GM19025 (cell line): ENCODE results near the gene PTBP2.

Source experiments
- ATAC-seq: cut with Tn5 transposase; IDR thresholded peaks from one replicate; pipeline ENCODE4 v1.9.1; 2021; ENCODE audit warnings: mild to moderate bottlenecking, low read depth, moderate library complexity; ENCODE audit not compliant: unreplicated experiment

PTBP2 gene

DNA sequence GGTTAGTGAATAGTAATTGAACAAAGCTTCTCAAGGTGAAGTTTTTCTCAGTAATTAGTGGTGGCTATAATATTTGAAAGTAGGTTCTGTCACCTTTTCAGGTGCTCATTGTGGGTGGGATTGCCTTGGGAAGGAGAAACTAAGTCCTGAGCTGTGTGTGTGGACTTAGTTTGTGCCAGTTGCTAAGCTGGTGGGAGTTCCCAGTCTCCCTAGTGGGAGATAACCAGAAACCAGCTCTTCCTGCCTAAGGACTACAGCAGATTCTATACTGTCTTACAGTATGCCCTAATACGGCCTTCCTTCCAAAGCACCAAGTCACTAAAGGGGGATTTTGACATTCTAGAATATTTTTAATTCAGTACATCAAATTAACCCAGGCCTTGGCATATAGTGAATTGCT, 94.3 kb downstream of the PTBP2 start:
- no peak for ATAC-seq

DNA sequence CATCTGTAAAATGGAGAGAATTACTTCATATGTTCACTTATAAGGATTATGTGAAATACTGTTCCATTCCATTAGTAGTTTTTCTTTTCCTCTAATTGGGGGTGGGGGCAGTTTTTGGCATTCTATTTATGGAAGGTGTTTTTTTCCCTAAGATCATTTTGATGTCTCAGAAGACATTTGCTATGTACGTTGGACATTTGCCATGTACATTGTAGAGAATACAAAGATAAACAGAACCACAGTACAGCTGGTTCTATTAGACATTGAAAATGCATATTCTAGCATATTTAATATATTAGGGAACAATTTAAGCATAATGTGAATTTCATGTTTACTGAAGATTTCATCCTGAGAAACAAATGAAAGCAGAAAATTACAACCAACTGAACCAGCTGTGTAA, 98.5 kb downstream of the PTBP2 start:
- no peak for ATAC-seq

GRCh38 chr1:96820671-96821070, 99.1 kb downstream of the PTBP2 start:
- ATAC-seq, result no peak

- ATAC-seq, result no peak
Observed at GRCh38 chr1:96825231-96825630, 103.6 kb downstream of the PTBP2 start.

DNA sequence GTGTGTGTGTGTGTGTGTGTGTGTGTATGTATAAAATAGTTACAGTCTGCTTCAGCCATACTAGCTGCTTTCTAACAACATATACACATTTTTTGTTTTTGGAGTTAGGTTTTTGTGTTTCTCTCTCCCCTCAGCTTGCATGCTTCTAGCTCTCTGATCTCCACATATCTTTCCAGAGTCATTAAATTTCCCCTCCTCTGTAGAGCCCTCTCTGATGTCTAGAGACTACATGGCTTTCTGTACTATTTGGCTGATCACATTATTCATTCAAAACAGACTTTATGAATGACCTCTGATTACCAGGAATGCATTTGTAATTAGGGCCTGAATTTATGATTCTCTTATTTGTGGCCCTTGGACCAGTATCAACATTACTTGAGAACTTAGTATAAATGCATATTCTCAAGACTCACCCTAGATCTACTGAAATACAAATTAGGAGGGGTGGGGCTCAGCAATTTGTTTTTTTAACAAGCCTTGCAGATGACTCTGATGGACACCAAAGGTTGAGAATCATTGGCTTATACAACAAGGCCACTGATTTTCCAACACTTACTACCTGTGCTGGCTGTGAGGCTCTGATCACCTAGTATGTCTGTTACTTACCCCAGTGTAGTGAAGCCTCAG, 104.5 kb downstream of the PTBP2 start:
- no peak for ATAC-seq

GRCh38 chr1:96833376-96833775, 111.8 kb downstream of the PTBP2 start:
- no peak for ATAC-seq

DNA sequence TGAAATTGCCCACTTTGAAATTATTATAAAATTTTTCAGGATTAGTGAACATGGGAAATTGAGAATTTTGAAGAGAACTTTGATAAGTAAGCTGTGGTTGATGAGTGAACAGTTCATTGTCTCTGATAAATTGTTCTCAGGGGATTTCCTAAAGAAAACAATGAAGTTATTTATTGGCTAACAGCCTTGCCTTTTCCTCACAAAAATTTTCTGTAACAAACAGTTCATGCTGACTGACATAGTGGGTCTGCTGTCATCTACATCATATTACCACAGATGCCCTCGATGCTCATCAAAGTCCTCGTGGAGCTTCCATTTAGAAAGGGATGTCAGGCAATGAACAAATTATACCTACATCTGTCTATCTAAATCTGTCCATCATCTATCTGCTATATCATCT, 113.4 kb downstream of the PTBP2 start:
- ATAC-seq, result no peak

GRCh38 chr1:96837057-96837780, 115.6 kb downstream of the PTBP2 start:
- ATAC-seq, result no peak

DNA sequence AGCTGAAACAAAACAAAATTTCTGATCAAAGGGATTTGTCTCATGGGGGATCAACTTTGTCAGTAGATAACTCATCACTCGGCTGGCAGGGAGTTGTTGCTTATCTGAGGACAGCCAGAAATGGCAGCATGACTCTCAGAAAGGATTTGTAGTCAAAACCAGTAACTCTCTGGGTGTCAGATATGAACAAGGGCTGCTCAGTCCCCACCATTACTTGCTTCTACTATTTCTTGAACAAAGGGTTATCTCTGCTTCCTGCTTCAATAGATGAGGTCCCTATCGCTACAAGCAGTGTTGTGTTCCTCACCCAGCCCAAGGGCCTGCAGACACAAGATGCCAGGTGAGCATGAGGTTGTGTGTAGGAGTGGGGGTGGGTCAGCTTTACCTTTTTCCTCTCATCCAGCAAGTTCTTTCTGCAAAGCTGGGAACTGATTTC, 116.2 kb downstream of the PTBP2 start:
- ATAC-seq, result no peak

DNA sequence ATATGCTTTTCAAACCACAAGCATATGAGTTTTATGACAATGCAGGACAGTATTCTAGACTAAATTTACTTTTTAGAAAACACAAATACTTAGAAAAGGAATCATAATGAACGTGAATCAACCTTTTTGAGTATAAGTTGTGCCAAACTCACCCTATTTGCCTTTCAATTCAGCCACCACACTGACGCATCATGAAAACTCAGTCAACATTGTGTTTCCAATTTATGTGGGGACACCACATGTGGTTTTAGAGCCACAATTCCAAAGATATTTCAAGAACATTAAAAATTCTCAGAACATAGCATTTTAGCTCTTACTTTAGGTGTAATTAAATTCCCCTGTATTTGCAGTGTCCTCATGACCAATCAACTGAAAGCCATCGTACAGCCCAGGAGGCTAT, 118.8 kb downstream of the PTBP2 start:
- no peak for ATAC-seq

GRCh38 chr1:96842215-96842614, 120.6 kb downstream of the PTBP2 start:
- ATAC-seq, result no peak

GRCh38 chr1:96843196-96843595, 121.6 kb downstream of the PTBP2 start:
- ATAC-seq, result no peak

GRCh38 chr1:96843601-96844000, 122.0 kb downstream of the PTBP2 start:
- ATAC-seq, result no peak

DNA sequence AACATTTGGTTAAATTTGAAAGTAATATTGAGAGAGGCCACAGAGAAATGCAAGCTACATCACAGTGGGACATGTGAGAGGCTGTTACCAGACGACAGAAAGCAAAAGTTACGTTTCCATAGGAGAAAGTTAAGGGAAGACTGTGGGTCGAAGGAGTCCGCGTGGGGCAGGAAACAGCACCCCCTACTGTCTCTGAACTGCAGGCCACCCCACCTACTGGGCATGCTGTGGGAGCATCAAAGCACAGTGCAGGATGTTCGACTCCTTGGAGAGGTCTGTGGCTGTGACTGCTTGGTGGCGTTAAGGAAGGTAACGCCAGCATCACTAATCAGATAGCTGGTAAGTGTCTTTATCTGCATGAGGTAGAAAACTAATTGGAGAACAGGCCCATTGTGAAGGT, 123.9 kb downstream of the PTBP2 start:
- ATAC-seq, result no peak

GRCh38 chr1:96861836-96862235, 140.3 kb downstream of the PTBP2 start:
- no peak for ATAC-seq

DNA sequence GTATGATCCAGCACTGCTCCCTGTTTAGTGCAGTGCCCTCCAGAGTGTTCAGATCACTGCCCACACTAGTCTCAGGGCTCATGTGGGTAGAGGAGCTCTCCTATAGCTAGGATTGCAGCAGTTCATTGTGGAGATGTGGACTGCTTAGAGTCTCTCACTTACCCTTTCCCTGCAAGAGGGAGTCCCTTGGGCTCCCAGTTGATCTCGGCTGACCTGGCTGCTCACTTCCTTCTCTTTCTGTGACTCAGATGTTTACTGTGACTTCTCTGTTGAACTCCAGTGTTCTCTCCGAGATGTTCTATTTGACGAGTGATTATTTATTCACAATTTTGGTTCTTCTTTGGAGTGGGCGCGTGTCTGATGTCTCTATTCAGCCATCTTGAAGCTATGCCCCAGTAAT, 141.9 kb downstream of the PTBP2 start:
- ATAC-seq, result no peak
